Measurements from ENCODE around the gene ARHGAP15.
A peak's percentile ranks its signal among the peaks of the same experiment; 100 is the strongest.

Gene ARHGAP15

GRCh38 chr2:143229952-143230351 is 100.7 kb downstream of the ARHGAP15 start:
- DNase-seq, result no peak

GRCh38 chr2:143230506-143231253 is 101.5 kb downstream of the ARHGAP15 start:
- DNase-seq, result no peak

- DNase-seq, result no peak
These were observed 102.0 kb downstream of the ARHGAP15 start for GRCh38 chr2:143231254-143231645.

- no peak for DNase-seq
These were observed 108.0 kb downstream of the ARHGAP15 start for GRCh38 chr2:143237146-143237777.

GRCh38 chr2:143241403-143242088 is 112.3 kb downstream of the ARHGAP15 start:
- no peak for DNase-seq

GRCh38 chr2:143246246-143246645 is 117.0 kb downstream of the ARHGAP15 start:
- DNase-seq, result no peak

GRCh38 chr2:143246815-143247744 is 117.9 kb downstream of the ARHGAP15 start:
- no peak for DNase-seq

GRCh38 chr2:143248631-143249030 is 119.4 kb downstream of the ARHGAP15 start:
- no peak for DNase-seq

GRCh38 chr2:143251681-143252080 is 122.5 kb downstream of the ARHGAP15 start:
- no peak for DNase-seq

- no peak for DNase-seq
These were observed 123.1 kb downstream of the ARHGAP15 start for GRCh38 chr2:143252138-143252907.

GRCh38 chr2:143254110-143254509 is 124.9 kb downstream of the ARHGAP15 start:
- DNase-seq, result no peak

GRCh38 chr2:143255086-143255485 is 125.9 kb downstream of the ARHGAP15 start:
- DNase-seq, result no peak

GRCh38 chr2:143255899-143256298 is 126.7 kb downstream of the ARHGAP15 start:
- DNase-seq, result no peak

- no peak for DNase-seq
These were observed 129.1 kb downstream of the ARHGAP15 start for GRCh38 chr2:143258126-143258892.

- DNase-seq, result peak; percentile 75
These were observed 130.2 kb downstream of the ARHGAP15 start for GRCh38 chr2:143259368-143259958.

GRCh38 chr2:143261986-143262385 is 132.8 kb downstream of the ARHGAP15 start:
- peak; percentile 59 for DNase-seq

- DNase-seq, result no peak
These were observed 133.2 kb downstream of the ARHGAP15 start for GRCh38 chr2:143262389-143262788.

GRCh38 chr2:143263066-143263625 is 133.9 kb downstream of the ARHGAP15 start:
- DNase-seq, result peak; percentile 36

- no peak for DNase-seq
These were observed 135.6 kb downstream of the ARHGAP15 start for GRCh38 chr2:143264851-143265250.

GRCh38 chr2:143279672-143280071 is 150.5 kb downstream of the ARHGAP15 start:
- no peak for DNase-seq

Measured in activated CD4-positive, alpha-beta T cell treated with anti-CD3 and anti-CD28 coated beads for 48 hours (primary cell).